Upper lobe of left lung (tissue), 4 donors: ENCODE data around the gene MPDZ.

Experiments used
- EP300 ChIP-seq, 4 donors: sonication (generic); formaldehyde crosslinking; IDR thresholded peaks; one replicate each; pipeline ENCODE4 v1.5.1; 2017; ENCODE audit warnings: antibody characterized with exemption in 4 of 4, control low read depth in 2 of 4
- POLR2A ChIP-seq, 4 donors: fragments of 450-650 bp; IDR thresholded peaks; one replicate each; pipeline ENCODE4 v1.5.1; 2016 to 2017; ENCODE audit warnings: antibody characterized with exemption in 4 of 4, mild to moderate bottlenecking in 2 of 4
- POLR2AphosphoS5 ChIP-seq, 2 donors: sonication (generic); formaldehyde crosslinking; IDR thresholded peaks; one replicate each; pipeline ENCODE4 v1.5.1; 2017; ENCODE audit warnings: antibody characterized with exemption in 2 of 2
- TF ChIP-seq, protein P1 (sequence below), 6 experiments: fragments of 450-650 bp in 4 of 6; fragments of 200-600 bp in 2 of 6; sonication (generic) in 2 of 6; IDR thresholded peaks; one replicate each; pipeline ENCODE4 v1.5.1; 2016 to 2019; ENCODE audit warnings: antibody characterized with exemption in 6 of 6

DNA sequence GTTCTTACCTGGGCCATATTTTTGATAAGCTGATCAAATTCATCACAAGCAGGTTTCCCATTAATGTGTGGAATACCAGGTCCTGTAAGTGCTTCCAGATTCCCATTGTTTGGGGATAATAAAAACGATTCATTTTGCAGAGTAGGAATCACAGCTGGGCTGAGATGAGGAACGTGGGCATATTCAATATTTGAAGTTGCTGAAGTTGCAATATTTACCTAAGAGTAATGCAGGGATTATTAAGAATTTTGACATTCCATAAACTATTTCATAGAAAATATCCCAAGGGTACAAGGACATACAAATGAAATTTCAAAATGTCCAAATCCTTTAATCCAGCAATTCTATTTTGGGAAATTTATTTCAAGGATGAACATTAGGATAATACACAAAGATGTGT lies 55.1 kb downstream of the MPDZ start:
- TF ChIP-seq, protein P1, sequence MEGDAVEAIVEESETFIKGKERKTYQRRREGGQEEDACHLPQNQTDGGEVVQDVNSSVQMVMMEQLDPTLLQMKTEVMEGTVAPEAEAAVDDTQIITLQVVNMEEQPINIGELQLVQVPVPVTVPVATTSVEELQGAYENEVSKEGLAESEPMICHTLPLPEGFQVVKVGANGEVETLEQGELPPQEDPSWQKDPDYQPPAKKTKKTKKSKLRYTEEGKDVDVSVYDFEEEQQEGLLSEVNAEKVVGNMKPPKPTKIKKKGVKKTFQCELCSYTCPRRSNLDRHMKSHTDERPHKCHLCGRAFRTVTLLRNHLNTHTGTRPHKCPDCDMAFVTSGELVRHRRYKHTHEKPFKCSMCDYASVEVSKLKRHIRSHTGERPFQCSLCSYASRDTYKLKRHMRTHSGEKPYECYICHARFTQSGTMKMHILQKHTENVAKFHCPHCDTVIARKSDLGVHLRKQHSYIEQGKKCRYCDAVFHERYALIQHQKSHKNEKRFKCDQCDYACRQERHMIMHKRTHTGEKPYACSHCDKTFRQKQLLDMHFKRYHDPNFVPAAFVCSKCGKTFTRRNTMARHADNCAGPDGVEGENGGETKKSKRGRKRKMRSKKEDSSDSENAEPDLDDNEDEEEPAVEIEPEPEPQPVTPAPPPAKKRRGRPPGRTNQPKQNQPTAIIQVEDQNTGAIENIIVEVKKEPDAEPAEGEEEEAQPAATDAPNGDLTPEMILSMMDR (IDR thresholded peaks at IDR 0.05) = no peak
- no peak for TF ChIP-seq EP300 (IDR thresholded peaks at IDR 0.05)
- TF ChIP-seq POLR2AphosphoS5 (IDR thresholded peaks at IDR 0.05) = no peak
- no peak for TF ChIP-seq POLR2A (IDR thresholded peaks at IDR 0.05)
